Measurements from ENCODE around the gene TOP3A. TPM values are rescaled to one million over a fixed set of nuclear protein-coding genes. Genes with fewer than 3 reads are reported as not detected.

Gene TOP3A
- total and polyA plus RNA-seq, 2 of the 4 experiments (the other 2 are of a cell fraction) = 13.4 to 21.3 TPM

GRCh38 chr17:18300725-18301480 lies 13.9 kb downstream of the TOP3A start:
- intact Hi-C loops (cut with micrococcal nuclease) (no loop called here), in situ Hi-C loops (cut with MboI; ENCODE audit: low sequenced_read_pairs) (no loop called here), dilution Hi-C loops (cut with HindIII; ENCODE audit: low sequenced_read_pairs, unreplicated experiment) (no loop called here)
- POLR2A ChIA-PET (ENCODE audit: unreplicated experiment) = no interaction called here
- Histone ChIP-seq H3K4me2 (ENCODE audit: low read depth, low read length) (no peak overlapping the region), H2BK120ac (ENCODE audit: low read depth, low read length) (no peak overlapping the region), H2AFZ (replicated peaks; ENCODE audit: low read length, poor library complexity) (no peak overlapping the region), H3K4ac (ENCODE audit: low read depth, low read length) (no peak overlapping the region), H4K20me1 (ENCODE audit: insufficient read depth, low read length) (no peaks in the 10 kb centered on the region), H3K9ac (ENCODE audit: low read depth, low read length) (no peak overlapping the region), H3K9me1 (ENCODE audit: insufficient read depth, low read length) (no peaks in the 10 kb centered on the region), H3K9me3 (ENCODE audit: control insufficient read depth, insufficient read depth, low read length) (no peaks in the 10 kb centered on the region), H3K79me1 (ENCODE audit: low read depth in 1 of 2, low read length in 2 of 2) (peaks cover 5 to 6% of the 10 kb centered on the region in 2 experiments; a peak in 3 of 4 replicates), H2BK5ac (ENCODE audit: low read depth, low read length, poor library complexity, severe bottlenecking) (no peak overlapping the region), H3K36me3 (ENCODE audit: control insufficient read depth, insufficient read depth, low read length) (peaks cover 55% of the 10 kb centered on the region), H2AK9ac (replicated peaks; ENCODE audit: low read depth, low read length, poor library complexity) (no peak overlapping the region), H2BK15ac (ENCODE audit: low read depth, low read length) (no peak overlapping the region), H2BK20ac (ENCODE audit: low read depth, low read length) (no peak overlapping the region), H3K27ac (ENCODE audit: insufficient read depth, low read length) (no peak overlapping the region), H3K4me1 (ENCODE audit: control insufficient read depth, insufficient read depth, low read length) (no peaks in the 10 kb centered on the region), H3K14ac (replicated peaks; ENCODE audit: low read depth, low read length) (no peak overlapping the region), H3K27me3 (ENCODE audit: control insufficient read depth, insufficient read depth, low read length) (no peaks in the 10 kb centered on the region), H2AK5ac (ENCODE audit: low read depth, low read length) (no peak overlapping the region), H3K23ac (ENCODE audit: low read depth, low read length) (no peak overlapping the region), H4K91ac (ENCODE audit: insufficient read depth, low read depth, low read length) (no peak overlapping the region), H3K4me3 (ENCODE audit: insufficient read depth, low read depth, low read length) (no peak overlapping the region), H4K5ac (ENCODE audit: low read depth, low read length) (no peak overlapping the region), H4K8ac (ENCODE audit: low read depth in 2 of 2, low read length in 2 of 2) (no peak overlapping the region), H3K56ac (ENCODE audit: extremely low read depth, insufficient read depth, low read length) (no peak overlapping the region), H3K18ac (ENCODE audit: low read depth, low read length) (no peak overlapping the region)
- TF ChIP-seq SMC3 (IDR thresholded peaks at IDR 0.05; ENCODE audit: low read depth, low read length) = no peak
- TF ChIP-seq MAFK (IDR thresholded peaks at IDR 0.05; ENCODE audit: low read depth, low read length) = no peak
- TF ChIP-seq POLR2A (IDR thresholded peaks at IDR 0.05; ENCODE audit: low read depth, low read length) = no peak
- no peak for TF ChIP-seq MXI1 (IDR thresholded peaks at IDR 0.05; ENCODE audit: borderline replicate concordance, low read depth, low read length)
- TF ChIP-seq RCOR1 (IDR thresholded peaks at IDR 0.05; ENCODE audit: insufficient replicate concordance, low read length) = no peak
- TF ChIP-seq, protein P1, sequence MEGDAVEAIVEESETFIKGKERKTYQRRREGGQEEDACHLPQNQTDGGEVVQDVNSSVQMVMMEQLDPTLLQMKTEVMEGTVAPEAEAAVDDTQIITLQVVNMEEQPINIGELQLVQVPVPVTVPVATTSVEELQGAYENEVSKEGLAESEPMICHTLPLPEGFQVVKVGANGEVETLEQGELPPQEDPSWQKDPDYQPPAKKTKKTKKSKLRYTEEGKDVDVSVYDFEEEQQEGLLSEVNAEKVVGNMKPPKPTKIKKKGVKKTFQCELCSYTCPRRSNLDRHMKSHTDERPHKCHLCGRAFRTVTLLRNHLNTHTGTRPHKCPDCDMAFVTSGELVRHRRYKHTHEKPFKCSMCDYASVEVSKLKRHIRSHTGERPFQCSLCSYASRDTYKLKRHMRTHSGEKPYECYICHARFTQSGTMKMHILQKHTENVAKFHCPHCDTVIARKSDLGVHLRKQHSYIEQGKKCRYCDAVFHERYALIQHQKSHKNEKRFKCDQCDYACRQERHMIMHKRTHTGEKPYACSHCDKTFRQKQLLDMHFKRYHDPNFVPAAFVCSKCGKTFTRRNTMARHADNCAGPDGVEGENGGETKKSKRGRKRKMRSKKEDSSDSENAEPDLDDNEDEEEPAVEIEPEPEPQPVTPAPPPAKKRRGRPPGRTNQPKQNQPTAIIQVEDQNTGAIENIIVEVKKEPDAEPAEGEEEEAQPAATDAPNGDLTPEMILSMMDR (conservative IDR thresholded peaks at IDR 0.05; ENCODE audit: low read depth, low read length) = no peak
- no peak for TF ChIP-seq NFE2L2 (IDR thresholded peaks at IDR 0.05; ENCODE audit: low read depth, low read length)
- TF ChIP-seq RAD21 (IDR thresholded peaks at IDR 0.05; ENCODE audit: low read length) = no peak
- TF ChIP-seq RFX5 (IDR thresholded peaks at IDR 0.05; ENCODE audit: low read depth, low read length) = no peak
- TF ChIP-seq BHLHE40 (IDR thresholded peaks at IDR 0.05; ENCODE audit: low read depth, low read length) = no peak
- TF ChIP-seq CHD1 (IDR thresholded peaks at IDR 0.05; ENCODE audit: low read depth, low read length) = no peak
- TF ChIP-seq CEBPB (IDR thresholded peaks at IDR 0.05; ENCODE audit: low read depth, low read length) = no peak
- TF ChIP-seq MAZ (IDR thresholded peaks at IDR 0.05; ENCODE audit: borderline replicate concordance, low read depth, low read length) = no peak
- TF ChIP-seq ELK1 (IDR thresholded peaks at IDR 0.05; ENCODE audit: borderline replicate concordance, low read depth, low read length) = no peak
- TF ChIP-seq, protein P2, sequence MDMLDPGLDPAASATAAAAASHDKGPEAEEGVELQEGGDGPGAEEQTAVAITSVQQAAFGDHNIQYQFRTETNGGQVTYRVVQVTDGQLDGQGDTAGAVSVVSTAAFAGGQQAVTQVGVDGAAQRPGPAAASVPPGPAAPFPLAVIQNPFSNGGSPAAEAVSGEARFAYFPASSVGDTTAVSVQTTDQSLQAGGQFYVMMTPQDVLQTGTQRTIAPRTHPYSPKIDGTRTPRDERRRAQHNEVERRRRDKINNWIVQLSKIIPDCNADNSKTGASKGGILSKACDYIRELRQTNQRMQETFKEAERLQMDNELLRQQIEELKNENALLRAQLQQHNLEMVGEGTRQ (IDR thresholded peaks at IDR 0.05; ENCODE audit: low read depth, low read length) = no peak
- no peak for TF ChIP-seq FOS (IDR thresholded peaks at IDR 0.05; ENCODE audit: low read depth, low read length)
- no TSS peak for BruUV-seq (replicated peaks)
- ATAC-seq (ENCODE audit: low read depth) = no peak
- CTCF ChIA-PET = no interaction called here
- DNase-seq = no peak
- 95% methylated on average over 4 of the region's 8 CpGs; no CpG with 5 or more reads in 1 of the 2 experiments for WGBS, 2 experiments (ENCODE audit: extremely low coverage in 2 of 2, insufficient read length in 1 of 2)

Measured in IMR-90 (cell line).